ENCODE data around the gene TTYH1.

DNA sequence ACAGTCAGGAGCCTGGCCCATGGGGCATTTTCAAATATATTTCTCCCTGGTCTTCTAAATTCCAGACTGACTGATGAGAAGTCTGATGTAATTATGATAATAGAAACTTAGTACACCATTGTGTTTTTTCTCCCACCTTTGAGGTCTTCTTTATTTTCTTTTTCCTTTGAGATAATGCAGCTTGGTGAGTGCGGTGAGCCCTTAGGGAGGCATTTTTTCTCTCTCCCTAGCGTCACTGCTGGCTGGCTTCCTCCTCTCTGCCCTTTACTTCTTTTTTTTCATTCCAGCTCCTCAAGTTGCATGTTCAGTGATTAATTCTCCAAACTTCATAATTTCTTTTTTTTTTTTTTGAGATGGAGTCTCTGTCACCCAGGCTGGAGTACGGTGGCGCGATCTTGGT lies 70.6 kb downstream of the TTYH1 start:
- TF ChIP-seq, protein P1, sequence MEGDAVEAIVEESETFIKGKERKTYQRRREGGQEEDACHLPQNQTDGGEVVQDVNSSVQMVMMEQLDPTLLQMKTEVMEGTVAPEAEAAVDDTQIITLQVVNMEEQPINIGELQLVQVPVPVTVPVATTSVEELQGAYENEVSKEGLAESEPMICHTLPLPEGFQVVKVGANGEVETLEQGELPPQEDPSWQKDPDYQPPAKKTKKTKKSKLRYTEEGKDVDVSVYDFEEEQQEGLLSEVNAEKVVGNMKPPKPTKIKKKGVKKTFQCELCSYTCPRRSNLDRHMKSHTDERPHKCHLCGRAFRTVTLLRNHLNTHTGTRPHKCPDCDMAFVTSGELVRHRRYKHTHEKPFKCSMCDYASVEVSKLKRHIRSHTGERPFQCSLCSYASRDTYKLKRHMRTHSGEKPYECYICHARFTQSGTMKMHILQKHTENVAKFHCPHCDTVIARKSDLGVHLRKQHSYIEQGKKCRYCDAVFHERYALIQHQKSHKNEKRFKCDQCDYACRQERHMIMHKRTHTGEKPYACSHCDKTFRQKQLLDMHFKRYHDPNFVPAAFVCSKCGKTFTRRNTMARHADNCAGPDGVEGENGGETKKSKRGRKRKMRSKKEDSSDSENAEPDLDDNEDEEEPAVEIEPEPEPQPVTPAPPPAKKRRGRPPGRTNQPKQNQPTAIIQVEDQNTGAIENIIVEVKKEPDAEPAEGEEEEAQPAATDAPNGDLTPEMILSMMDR (IDR thresholded peaks at IDR 0.05): no peak
- TF ChIP-seq POLR2A (IDR thresholded peaks at IDR 0.05): no peak

Measured in testis (tissue), 2 donors.